NCI-H187 treated with DMSO at 0.1 percent for 48 hours (cell line): Measurements from ENCODE around the gene CCDC154.
"Not testable (repeated sequence)": the region's sequence is repeated elsewhere in the genome, so short reads cannot be mapped to it uniquely, and the experiment has no call there.

Experiments
- DNase-seq: peaks from one replicate; lab custom pipeline; 2025; lab: John Stamatoyannopoulos, UW

Gene CCDC154

DNA sequence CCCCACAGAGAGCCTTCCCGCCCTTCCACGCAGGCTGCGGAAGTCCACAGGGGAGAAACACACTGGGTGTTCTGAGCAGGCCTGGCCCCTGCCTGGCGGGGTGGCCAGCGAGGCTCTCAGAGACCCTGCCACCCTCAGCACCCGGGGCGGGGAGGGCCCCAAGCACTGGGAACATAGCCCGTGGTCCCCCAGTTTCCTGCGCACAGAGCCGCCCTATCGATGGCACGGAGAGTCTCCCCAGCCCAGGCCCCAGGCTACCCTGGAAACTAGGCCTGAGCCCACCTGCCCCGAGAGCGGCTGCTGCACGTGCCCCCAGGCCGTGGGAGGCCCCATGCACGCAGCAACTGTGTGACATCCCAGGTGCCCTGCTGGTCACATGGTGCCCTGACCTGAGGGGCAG lies 10.2 kb upstream of the CCDC154 start:
- DNase-seq: no peak

DNA sequence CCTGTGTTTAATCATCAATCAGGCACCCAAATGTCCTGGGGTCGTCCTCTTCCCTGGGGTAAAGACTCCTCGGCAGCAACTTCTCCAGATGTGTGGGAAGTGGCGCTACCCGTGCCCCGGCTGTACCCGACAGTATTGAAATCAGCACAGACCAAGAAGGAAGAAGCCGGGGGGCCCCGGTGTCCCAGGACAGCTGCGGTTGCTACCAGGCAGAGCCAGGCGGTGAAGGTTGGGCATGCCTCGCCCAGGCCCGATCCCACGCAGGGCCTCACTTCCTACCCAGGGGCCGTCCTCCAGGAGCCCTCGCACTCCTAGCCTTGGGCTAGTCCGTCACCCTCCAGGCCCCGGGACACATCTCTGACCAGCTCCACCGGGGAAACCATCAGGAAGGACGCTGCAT lies 9.0 kb upstream of the CCDC154 start:
- no peak for DNase-seq

DNA sequence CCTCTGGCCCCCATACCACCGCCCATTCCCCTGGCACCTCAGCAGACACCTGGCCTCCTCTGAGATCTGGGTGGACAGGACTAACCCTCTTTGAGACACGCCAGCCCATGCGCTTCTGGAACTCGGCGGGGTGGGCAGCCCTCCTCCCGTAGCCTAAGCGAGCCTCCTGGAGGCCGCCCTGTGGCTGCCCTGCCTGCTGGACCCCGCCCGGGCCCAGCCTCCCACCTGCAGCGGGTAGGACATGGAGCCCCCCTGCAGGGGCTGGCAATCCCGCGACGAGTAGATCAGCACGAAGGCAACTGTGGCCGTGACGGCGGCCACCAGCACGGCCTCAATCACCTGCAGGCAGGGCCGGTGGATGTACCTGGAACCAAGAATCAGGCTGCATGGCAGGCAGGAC lies 8.2 kb upstream of the CCDC154 start:
- DNase-seq: no peak

DNA sequence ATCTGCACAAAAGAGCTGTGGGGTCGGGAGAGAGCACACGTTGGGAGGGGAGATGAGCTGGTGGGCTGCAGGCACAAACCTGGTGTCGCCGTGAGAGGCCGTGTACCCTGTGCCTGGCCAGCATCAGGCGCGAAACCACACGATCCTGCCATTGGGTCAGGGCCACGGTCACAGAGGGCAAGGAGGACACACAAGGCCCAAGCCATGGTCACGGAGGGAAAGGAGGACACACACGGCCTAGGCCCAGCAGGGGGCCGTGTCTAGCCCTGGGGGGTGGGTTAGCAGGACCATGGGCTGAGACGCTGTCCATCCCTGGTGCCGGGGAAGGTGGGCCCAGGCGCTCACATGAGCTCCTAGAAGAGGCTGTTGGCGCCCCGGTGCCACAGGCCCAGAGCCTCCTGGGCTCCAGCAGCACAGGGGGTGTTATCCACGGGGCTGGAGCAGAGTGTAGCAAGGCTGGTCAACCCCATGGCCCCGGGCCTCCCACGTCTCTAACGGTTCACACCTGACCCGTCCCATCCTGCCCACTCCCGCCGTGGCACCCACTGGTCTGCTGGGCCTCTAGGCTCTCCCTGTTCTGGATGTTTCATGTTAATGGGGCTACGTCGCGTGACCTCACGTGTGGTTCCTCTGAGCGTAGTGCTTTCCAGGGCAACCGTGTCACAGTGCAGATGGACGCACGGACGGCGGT lies 7.5 kb upstream of the CCDC154 start:
- DNase-seq: no peak

DNA sequence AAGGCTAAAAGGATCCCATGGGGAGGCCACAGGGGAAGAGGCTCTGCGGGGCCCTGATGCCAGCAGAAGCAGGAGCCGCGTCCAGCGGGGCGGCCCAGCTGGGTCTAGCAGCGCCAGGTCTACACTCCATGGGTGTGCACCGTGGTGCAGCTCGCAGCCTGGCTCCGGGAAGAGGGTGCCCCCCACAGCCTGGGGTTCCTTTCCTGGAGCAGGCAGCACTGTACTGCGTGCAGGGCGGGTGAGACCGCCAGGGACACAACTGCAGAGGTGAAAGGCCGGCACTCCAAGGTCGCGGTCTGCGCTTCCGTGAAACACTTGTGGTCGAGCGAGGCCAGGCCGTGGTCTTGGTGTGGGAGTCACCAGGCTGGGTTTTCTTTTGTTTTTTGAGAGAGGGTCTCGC lies 6.5 kb upstream of the CCDC154 start:
- DNase-seq: no peak

DNA sequence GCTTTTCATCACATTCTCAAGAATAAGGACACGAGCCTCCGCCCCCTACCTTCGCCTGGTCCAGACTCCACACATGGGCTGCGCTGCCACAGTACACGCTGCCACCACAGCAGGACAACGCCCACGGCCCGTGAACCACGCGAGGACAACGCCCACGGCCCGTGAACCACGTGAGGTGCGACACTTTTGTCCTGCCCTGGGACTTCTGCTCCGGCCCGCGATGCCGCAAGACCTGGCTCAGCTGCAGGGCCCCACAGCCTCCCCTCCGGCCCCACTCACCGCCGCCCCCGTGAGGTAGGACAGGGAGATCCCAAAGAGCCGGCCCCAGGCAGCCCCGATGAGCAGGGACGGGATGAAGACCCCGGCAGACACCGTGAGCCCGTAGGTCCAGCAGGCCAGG lies 5.9 kb upstream of the CCDC154 start:
- no peak for DNase-seq

DNA sequence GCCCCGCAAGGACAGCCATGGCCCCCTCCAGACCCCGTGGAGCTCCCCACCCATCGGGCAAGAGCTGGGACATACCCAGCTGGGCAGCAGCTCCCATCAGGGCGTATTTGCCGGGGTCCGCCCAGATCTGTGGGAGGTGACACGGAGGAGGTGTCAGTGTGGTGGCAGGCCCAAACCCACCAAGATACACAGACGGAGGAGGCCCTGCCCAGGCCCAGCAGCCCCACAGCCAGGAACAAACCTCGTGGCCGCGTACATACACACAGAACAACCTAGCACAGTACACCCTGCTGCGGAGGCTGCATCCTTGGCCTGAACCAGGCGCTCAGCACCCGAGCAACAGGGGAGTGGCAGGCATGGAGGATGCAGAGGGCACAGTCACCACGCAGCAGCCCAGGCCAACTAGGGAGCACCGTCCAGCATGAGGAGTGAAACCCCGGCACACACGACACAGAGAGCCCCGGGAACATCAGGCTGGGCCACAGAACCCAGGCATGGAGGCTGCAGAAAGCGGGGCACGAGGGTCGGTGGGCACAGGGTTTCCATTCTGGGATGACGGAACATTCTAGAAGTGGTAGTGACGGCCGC lies 4.9 kb upstream of the CCDC154 start:
- DNase-seq: no peak

DNA sequence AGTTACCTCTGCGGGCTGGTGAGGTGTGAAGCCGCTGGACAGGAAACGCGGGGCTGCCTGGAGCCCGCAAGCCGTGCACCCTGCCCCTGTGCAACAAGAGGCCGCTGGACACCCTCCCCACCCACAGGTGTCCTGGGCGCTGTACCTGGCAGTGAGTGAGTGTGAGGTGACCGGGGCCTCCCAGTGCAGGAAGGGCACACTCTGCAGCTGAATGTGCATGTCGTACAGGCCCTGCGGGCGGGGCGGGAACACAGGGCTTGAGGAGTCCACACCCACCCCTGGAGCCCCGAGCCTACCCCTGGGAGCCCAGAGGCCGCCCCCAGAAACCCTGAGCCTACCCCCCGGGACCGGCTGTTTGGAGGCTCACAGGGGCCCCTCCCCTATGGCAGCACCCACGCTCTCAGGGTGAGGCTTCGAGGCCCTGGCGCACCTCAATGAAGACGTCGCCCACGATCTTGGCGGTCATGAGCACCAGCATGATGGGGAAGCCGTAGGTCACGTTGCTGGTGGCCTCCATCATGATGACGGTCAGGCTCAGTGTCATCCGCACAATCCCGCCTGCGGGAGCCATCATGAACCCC lies 4.3 kb upstream of the CCDC154 start:
- DNase-seq: no peak

DNA sequence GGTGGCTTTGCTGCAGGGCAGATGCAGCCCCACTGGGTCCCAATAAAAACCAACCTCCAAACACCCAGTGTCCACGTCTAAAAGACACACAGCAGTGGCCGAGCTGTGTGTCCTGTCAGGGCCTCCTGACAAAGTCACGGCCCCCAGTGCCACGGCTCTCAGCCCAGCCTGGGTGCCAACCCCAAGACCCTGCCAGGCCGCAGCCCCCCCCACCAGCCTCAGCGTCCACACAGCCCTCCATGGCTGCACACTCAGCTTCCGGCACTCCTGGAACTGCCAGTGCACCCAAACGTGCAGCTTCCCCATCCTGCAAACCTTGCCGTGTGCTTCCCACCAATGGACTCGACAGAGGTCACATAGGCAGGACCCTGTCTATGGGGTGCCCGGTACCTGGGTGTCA lies 3.6 kb upstream of the CCDC154 start:
- DNase-seq: no peak

DNA sequence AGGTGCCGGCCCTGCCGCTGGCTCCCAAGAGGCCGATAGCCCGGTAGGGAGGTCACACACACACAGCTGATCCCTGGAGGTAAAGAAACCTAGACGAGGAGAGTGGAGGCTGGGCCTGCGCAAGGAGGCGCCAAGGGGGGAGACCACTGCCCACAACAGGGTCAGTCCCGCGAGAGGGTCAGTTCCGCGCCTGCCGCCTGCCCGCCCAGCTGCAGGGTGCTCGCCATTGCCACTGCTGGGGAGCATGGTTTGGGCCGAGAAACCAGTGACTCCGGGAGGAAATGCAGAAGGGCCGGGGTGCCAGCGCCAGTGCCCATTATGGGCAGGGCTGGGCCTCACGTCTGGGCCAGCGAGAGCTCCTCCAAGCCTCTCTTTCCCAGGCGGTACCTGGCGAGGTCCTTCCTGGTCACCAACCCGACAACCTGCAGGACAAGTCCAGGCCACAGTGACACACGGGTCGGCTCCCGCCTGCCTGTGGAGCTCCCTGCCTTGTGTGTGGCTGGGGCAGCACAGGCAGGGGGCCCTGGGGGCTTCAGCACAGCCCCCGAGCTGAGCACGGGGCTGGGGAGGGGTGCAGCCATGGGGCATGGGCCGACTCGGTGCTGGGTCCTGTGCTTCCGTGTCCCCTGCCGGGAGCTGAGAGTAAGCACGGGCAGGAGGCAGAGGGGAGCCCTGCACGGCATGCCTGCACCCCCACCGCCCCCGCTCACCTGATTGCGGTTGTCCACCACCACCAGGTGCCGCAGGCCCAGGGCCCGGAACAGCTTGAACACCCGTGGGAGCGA lies 2.1 kb upstream of the CCDC154 start:
- no peak for DNase-seq

DNA sequence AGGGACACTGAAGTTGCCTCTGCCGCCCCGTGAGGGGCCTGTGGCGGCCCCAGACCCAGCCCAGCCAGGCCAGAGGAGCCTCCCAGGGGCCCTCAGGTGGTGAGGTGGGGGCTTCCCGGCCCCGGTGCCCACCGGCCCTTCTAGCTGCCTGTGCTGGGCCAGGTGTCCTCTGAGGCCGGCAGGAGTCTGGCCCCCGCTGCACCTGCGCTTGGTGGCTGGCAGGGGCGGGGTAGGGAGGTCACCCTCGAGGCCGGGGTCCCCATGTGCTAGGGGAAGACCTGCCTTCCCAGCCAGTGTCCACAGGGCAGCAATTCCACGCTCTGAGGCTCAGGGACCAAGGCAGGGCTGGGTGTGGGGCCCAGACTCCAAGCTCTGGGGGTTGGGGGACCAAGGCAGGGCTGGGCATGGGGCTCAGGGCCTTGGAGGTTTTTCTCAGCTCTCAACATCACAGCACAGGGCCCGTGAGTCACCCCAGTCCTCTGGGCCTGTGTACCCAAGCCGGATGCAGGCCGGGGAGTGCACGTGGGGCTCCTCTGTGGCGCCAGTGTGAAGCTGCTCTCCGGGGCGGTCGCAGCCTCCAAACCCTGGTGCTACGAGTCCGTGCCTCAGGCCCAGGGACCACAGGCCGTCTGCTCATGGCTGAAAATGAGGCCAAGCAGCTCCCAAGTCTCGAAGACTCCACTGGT lies 1.3 kb upstream of the CCDC154 start:
- no peak for DNase-seq

DNA sequence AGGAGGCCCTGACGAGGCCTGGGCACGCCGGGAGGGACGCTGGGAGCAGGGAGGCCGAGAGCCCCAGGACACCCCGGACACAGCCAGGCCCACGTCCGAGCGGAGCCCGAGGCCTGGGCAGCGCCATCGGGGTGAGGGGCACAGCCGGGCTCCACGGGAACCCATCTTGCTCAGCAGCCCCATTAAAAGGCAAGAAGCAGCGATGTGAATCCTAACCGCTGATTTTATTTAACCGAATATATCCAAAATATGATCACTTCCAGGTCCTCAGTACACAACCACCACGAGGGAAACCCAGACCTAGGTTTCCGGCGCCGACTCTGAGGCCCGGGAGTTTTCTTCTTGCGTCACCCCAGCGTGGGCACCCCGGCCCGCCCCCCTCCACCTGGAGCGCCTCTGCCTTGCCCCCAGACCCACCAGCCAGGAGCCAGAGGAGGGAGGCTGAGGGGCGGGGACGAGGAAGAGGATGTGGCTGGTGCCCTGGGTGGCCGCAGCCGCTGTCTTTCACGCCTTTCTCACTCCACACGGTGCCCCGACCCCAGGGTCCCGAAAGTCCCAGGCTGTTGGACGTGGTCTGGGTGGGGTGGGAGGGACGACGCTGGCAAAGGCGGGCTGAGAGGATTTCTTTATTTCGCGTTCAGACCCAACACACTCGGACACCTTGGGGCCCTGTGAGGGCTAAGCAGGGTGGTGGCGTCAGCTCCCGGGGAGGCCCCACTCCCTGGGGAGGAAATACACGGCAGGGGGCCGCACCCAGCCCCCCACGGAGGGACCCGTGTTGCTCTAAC lies 568 bp upstream of the CCDC154 start:
- no peak for DNase-seq

DNA sequence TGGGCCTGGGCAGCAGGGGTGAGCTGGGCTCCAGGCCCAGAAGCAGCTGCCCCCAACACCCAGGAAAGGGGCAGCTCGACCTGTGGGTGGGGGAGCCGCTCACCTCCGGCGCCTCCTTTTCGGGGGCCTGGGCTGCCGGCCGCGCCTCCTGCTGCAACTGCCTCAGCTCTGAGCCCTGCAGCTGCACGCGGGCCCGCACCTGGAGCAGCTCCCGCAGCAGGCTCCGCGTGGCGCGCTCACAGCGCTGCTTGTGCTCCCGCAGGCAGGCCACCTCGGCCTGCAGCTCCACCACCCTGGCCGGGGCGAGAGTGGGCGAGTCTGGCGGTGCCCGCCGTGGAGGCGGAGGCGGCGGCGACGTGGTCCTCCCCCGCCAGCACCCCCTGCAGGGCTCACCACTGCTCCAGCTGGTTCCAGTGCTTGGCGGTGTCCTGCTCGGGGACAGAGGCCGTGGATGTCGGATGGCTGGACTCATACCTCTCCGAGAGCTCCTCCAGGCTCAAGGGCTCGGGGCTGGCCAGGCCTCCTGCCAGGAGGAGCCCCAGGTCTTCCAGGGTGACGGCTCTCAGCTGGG lies 868 bp downstream of the CCDC154 start:
- no peak for DNase-seq

DNA sequence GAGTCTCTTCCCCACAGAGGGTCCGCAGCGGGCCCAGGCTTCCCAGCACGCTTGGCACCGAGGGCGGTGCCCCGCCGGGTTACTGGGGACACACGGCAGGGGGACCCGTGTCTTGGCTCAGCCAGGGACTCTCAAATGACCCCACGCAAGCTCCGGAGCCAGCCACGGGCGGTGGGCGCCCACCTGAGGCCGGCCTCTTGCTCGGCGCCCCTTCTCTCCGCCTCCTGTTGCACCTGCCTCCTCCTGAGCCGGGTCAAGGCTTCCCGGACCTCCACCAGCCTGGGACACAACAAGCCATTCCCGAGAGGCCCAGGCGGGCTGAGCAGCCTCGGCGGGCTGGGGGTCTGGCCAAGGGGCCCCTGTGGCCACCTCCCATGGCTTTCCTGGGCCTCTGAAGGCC lies 1.7 kb downstream of the CCDC154 start:
- DNase-seq: no peak

DNA sequence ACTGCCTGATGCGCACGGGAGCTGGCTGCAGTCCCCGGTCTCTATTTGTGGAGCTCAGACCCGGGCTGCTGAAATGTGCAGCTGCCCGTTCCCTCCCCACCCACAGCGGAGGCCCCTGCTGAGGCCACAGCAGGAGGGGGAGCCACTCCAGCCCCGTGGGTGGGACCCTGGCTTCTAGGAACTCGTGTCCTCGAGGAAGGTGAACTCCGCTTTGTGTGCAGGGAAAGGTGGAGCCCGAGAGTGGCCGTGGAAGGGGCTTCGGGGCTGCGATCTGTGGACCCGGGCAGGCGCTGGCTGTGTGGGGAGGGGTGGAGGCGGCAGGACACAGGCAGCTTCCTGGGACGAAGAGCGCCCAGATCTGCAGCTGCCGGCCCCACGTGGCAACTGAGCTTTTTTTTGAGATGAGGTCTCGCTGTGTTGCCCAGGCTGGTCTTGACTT lies 2.9 kb downstream of the CCDC154 start:
- no peak for DNase-seq

DNA sequence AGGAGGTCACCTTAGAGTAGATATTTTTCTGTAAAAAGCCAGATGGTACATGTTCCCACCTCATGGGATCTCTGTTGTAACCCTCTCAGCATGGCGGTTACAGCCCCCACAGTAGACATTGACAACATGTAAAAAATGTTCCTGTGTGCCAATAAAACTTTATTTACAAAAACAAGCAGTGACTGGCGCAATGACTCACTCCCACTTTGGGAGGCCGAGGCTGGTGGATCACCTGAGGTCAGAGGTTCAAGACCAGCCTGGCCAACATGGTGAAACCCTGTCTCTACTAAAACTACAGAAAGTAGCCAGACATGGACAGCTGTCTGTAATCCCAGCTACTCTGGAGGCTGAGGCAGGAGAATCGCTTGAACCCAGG lies 4.7 kb downstream of the CCDC154 start:
- not testable (repeated sequence) for DNase-seq

DNA sequence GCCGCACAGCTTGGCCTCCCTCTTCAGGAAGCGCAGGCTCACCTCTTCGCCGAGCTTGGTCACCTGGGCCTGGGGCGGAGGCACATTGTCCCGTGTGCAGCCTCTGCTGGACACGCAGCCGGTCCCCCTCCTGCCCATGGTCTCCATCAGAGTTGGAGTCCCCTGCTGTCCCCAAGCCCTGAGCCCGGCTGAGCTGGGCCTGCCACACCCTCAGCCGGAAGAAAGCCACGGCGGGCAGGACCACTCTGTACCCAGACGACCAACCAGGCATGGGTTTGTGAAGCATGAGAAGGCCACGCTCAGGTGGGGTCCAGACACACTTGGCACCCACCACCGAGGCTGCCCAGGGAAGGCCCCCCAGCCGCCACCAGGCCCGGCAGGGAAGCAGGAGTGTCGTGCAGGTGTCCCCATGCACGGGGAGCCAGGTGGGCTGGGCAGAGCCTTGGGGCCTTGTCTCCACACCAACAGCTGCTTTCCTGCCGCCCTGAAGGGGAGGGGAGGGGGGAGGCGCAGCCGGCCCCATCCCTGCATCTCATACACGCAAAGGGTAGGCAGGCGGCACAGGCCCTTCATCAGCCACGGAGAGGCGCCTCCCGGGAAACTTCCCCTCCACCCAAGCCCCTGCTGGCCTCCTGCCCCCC lies 5.2 kb downstream of the CCDC154 start:
- no peak for DNase-seq

DNA sequence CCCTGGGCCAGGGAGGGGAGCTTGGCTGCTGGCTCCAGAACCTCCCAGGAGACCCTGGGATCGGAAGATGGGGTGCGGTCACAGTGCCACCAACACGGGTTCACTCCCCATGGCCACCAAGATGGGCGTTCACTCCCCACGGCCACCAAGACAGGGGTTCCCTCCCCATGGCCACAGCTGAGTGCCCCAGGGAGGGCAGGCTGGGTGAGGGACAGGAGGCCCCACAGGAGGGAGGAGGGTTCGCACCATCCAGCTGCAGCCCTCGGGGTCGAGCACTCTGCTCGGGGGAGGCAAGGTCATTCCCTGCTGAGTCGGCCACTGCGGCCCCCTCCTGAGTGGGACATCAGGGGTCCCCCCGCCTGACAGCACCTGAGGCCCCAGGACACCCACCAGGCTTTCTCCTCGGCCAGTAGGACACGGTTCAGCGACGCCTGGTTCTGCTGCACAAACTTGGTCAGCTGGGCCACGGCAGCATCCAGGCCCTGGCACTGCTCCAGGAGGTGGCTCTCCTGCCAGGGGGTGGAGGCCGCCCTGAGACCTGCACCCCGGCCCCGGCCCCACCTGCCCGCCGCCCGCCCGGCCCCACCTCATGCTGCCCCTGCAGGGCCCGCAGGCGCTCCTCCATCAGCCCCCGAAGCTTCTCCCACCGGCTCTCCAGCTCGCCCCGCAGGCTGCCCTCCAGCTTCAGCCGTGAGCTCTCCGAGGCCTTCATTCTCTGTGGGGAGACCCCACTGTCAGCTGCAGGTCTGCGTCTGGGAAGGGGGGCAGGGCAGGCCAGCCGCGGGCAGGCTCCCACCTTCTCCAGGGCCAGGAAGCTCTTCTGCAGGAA lies 5.9 kb downstream of the CCDC154 start:
- DNase-seq: no peak

DNA sequence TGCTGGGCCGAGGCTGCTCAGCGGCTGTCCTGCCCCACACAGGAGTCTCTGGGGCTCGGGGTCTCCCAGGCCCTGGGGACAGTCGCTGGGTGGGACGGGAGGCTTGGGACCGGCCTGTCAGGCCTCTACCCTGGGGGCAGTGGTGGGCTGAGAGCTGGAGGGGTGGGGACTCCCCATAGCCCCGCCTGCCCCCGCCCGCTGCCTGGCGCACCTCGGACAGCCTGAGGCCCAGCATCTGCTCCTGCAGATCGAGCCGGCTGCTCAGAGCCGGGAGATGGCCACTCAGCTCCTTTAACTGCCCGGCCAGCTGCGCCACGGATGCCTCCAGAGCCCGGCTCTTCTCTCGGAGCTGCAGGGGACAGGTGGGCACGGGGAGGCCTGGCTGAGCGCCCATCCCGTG lies 6.8 kb downstream of the CCDC154 start:
- no peak for DNase-seq
